GM19455 (cell line): ENCODE data around the gene RAB6C.
"Not testable (repeated sequence)": the region's sequence is repeated elsewhere in the genome, so short reads cannot be mapped to it uniquely, and the experiment has no call there.

Experiments
- ATAC-seq: cut with Tn5 transposase; IDR thresholded peaks from one replicate; pipeline ENCODE4 v1.9.1; 2021; ENCODE audit not compliant: unreplicated experiment

RAB6C gene

GRCh38 chr2:129993151-129993550 is 13.7 kb downstream of the RAB6C start:
- not testable (repeated sequence) for ATAC-seq

GRCh38 chr2:129996657-129997237 is 17.3 kb downstream of the RAB6C start:
- not testable (repeated sequence) for ATAC-seq

- ATAC-seq, result not testable (repeated sequence)
Observed at GRCh38 chr2:129998771-129999170, 19.3 kb downstream of the RAB6C start.

GRCh38 chr2:130005862-130006261 is 26.4 kb downstream of the RAB6C start:
- ATAC-seq, result not testable (repeated sequence)

- not testable (repeated sequence) for ATAC-seq
Observed at GRCh38 chr2:130016701-130017100, 37.2 kb downstream of the RAB6C start.

GRCh38 chr2:130019402-130019801 is 39.9 kb downstream of the RAB6C start:
- ATAC-seq, result no peak

GRCh38 chr2:130020069-130020468 is 40.6 kb downstream of the RAB6C start:
- ATAC-seq, result not testable (repeated sequence)

GRCh38 chr2:130025931-130026330 is 46.5 kb downstream of the RAB6C start:
- ATAC-seq, result not testable (repeated sequence)
